ENCODE measurements around the gene NRAP.

- TF ChIP-seq, protein P1, sequence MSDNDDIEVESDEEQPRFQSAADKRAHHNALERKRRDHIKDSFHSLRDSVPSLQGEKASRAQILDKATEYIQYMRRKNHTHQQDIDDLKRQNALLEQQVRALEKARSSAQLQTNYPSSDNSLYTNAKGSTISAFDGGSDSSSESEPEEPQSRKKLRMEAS (IDR thresholded peaks at IDR 0.05; ENCODE audit: low read depth), result no peak
- no peak for TF ChIP-seq EP300 (IDR thresholded peaks at IDR 0.05; ENCODE audit: borderline replicate concordance in 1 of 2, low read depth in 1 of 2, low read length in 1 of 2)
- TF ChIP-seq, protein P2, sequence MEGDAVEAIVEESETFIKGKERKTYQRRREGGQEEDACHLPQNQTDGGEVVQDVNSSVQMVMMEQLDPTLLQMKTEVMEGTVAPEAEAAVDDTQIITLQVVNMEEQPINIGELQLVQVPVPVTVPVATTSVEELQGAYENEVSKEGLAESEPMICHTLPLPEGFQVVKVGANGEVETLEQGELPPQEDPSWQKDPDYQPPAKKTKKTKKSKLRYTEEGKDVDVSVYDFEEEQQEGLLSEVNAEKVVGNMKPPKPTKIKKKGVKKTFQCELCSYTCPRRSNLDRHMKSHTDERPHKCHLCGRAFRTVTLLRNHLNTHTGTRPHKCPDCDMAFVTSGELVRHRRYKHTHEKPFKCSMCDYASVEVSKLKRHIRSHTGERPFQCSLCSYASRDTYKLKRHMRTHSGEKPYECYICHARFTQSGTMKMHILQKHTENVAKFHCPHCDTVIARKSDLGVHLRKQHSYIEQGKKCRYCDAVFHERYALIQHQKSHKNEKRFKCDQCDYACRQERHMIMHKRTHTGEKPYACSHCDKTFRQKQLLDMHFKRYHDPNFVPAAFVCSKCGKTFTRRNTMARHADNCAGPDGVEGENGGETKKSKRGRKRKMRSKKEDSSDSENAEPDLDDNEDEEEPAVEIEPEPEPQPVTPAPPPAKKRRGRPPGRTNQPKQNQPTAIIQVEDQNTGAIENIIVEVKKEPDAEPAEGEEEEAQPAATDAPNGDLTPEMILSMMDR (IDR thresholded peaks at IDR 0.05), result no peak
- TF ChIP-seq RAD21 (IDR thresholded peaks at IDR 0.05; ENCODE audit: low read length), result no peak
- TF ChIP-seq FOXM1 (IDR thresholded peaks at IDR 0.05; ENCODE audit: low read depth), result no peak
Measured at GRCh38 chr10:113610631-113611601, 52.9 kb downstream of the NRAP start.
